Activated CD8-positive, alpha-beta T cell treated with anti-CD3 and anti-CD28 coated beads, Interleukin-2, amount 10 ng/mL, durations not matched to agents 7 days and 5 days (primary cell): Measurements from ENCODE around the gene ZDHHC8. TPM values are rescaled to one million over a fixed set of nuclear protein-coding genes. Genes with fewer than 3 reads are reported as not detected.

Source experiments
- ATAC-seq: fragments of 150-1000 bp; cut with Tn5 transposase; one replicate; pipeline ENCODE4 v1.10.0; 2021; ENCODE audit warnings: moderate library complexity
- CTCF ChIA-PET: fragments of 350-600 bp; sonication (Branson Sonifier 250); formaldehyde crosslinking; loops from one replicate; lab custom pipeline; 2021; ENCODE audit warnings: antibody characterized with exemption; lab: Charles Lee
- POLR2A ChIA-PET: fragments of 350-600 bp; sonication (Branson Sonifier 250); formaldehyde crosslinking; loops from one replicate; lab custom pipeline; 2021; ENCODE audit warnings: antibody characterized with exemption; lab: Charles Lee
- DNase-seq: peaks from one replicate; pipeline ENCODE4 v3.0.0-alpha.2; 2020
- H3K27ac Mint-ChIP-seq: one replicate; pipeline ENCODE4 v1.8.0; 2021; ENCODE audit warnings: mild to moderate bottlenecking, mixed read lengths
- H3K27me3 Mint-ChIP-seq: one replicate; pipeline ENCODE4 v1.8.0; 2021; ENCODE audit warnings: low read depth, mixed read lengths
- H3K36me3 Mint-ChIP-seq: one replicate; pipeline ENCODE4 v1.8.0; 2021; ENCODE audit warnings: low read depth, mixed read lengths
- H3K4me1 Mint-ChIP-seq: one replicate; pipeline ENCODE4 v1.8.0; 2021; ENCODE audit warnings: low read depth, mixed read lengths
- H3K4me3 Mint-ChIP-seq: one replicate; pipeline ENCODE4 v1.8.0; 2021; ENCODE audit warnings: mild to moderate bottlenecking, mixed read lengths
- H3K9me3 Mint-ChIP-seq: one replicate; pipeline ENCODE4 v1.8.0; 2022; ENCODE audit warnings: mixed read lengths; ENCODE audit not compliant: insufficient read depth
- total RNA-seq, 2 experiments: library from RNA; stranded (reverse); gene quantifications; one replicate each; pipeline ENCODE4 v1.2.3, GENCODE V29; 2021

Gene ZDHHC8
- total RNA-seq, 2 experiments from 2014 or later = 60.5 to 65.5 TPM

DNA sequence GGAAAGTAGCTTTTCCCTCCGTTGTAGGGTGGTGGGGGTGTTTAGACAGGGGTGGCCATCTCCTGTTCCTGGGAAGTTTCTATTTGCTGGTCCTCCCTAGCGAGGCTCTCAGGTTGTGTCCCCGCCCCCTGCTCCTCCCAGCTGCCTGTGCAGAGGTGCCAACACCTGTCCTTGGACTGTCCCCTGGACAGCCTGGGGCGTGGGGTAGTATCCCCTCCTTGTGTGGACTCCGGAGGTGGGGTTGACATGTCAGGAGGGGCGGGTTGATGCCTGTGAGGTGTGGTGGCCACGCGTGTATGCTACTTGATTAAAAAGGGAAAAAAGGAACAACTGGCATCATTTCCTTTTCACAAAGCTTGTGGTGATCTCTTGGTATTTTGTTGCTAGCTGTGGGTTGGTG lies 30.0 kb upstream of the ZDHHC8 start:
- POLR2A ChIA-PET = interaction anchor here (0.6 to 1.7 kb wide), 7 partner anchors 10 to 494 kb away, joined by 3 to 8 read pairs (median 4); partner anchors contain the start of genes TANGO2 and TRMT2A
- CTCF ChIA-PET = interaction anchor here (0.9 to 1.5 kb wide), 4 partner anchors 9 to 16 kb away, joined by 3 to 12 read pairs (median 4); no protein-coding TSS in a partner anchor
- Mint-ChIP-seq H3K27me3 (no peaks in the 10 kb centered on the region), H3K4me1 (peaks cover 59% of the 10 kb centered on the region), H3K27ac (peak overlapping the region; percentile 84), H3K36me3 (peaks cover 65% of the 10 kb centered on the region), H3K9me3 (peaks cover 5% of the 10 kb centered on the region), H3K4me3 (no peak overlapping the region)
- no peak for DNase-seq
- ATAC-seq = no peak

DNA sequence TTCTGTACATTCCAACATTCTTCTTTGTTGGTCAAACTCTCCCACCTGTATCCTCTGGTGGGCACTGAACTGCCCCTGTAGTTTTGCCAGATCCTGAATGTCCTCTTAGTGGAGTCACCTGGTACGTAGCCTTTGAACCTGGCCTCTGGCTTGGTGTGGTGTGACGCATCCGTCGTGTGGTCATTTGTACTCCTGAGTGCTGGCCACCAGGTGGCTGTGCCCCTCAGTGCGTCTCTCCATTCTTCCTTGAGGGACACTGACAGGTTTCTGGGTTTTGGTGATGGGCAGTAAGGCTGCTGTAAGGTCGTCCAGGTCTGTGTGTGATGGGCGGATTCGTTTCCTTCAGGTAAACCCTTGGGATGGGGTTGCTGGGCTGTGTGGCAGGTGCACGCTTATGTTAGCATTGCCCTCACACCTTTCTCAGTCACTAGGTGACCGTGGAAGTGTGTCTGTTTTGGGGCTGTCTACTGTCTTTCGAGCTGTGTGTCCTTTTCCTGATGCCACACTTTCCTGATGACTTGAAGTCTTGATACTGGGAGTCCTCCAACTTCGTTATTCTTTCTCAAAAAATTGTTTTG lies 29.3 kb upstream of the ZDHHC8 start:
- Mint-ChIP-seq H3K36me3 (peaks cover 65% of the 10 kb centered on the region), H3K9me3 (peaks cover under 1% of the 10 kb centered on the region), H3K4me1 (peaks cover 56% of the 10 kb centered on the region), H3K4me3 (no peak overlapping the region), H3K27ac (peak overlapping the region; percentile 73), H3K27me3 (no peaks in the 10 kb centered on the region)
- CTCF ChIA-PET = interaction anchor here (0.9 to 1.3 kb wide), 2 partner anchors 8 to 9 kb away, joined by 3 to 4 read pairs; no protein-coding TSS in a partner anchor
- POLR2A ChIA-PET = no interaction called here
- ATAC-seq (no peak), DNase-seq (no peak)

DNA sequence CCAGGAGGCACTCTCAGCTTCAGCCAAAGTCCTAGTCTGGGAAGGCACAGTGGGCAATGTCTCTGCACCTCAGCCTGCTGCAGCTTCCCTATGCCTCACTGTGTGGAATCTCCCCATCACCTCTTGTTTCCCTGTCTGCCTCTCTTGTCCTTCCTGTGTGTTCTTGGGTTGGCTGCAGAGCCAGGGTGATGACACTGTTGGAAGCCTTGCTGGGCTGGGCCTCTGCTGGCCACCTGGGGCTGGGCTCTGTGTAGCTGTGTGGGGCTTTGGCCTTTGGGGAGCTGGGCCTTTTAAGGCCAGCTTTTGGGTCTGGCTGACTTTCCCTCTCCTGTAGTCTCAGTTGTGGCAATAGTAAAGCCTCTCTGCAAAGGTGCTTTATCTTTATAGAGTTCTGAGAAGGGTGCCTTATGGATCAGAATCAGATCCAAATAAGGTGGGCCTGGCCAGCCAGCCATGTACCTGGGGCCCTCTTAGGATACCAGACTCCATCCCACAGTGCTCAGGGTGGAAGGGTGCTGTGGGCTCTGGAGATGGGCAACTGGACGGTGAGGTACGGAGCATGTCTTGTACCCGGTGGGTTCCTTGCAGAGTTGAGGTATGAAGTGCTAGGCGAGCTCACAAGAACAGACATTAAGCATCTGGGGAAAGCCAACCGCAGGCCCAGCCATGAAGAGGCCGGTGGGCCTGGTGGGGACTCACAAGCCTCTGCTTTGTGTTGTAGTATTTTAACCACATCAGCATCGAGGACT lies 26.0 kb upstream of the ZDHHC8 start:
- ATAC-seq (no peak), DNase-seq (no peak)
- Mint-ChIP-seq H3K4me1 (peaks cover 30% of the 10 kb centered on the region), H3K4me3 (no peak overlapping the region), H3K27me3 (no peaks in the 10 kb centered on the region), H3K36me3 (peaks cover 56% of the 10 kb centered on the region), H3K27ac (no peak overlapping the region), H3K9me3 (no peaks in the 10 kb centered on the region)
- CTCF ChIA-PET = no interaction called here
- POLR2A ChIA-PET = interaction anchor here (1.1 to 1.4 kb wide), 2 partner anchors 15 to 24 kb away, joined by 5 to 6 read pairs; no protein-coding TSS in a partner anchor

DNA sequence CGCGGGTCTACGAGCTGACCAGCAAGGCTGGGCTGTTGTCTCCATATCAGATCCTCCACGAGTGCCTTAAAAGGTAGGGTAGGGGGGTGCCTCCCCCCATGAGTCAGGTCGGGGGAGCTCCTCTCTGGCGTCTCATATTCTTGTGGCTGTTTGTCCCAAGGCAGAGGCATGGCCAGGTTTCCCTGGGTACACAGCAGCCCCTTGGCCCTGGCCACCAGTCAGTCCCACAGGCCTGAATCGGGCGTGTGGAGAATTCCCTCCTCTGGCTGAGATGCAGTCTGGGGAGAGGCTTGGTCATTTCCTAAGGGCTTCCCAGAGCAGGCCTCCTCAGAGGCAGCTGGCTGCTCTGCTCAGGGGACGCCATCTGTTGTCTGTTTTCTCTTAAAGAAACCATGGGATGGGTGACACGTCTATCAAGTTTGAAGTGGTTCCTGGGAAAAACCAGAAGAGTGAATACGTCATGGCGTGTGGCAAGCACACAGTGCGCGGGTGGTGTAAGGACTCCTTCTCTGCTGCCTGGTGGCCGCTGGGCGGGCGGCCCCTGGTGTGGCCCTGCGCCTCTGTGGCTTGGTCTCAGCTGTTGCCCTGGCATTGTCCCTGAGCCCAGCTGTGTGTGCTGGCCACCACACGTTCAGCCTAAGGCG lies 25.3 kb upstream of the ZDHHC8 start:
- DNase-seq = no peak
- Mint-ChIP-seq H3K36me3 (peaks cover 61% of the 10 kb centered on the region), H3K9me3 (no peaks in the 10 kb centered on the region), H3K27ac (no peak overlapping the region), H3K27me3 (no peaks in the 10 kb centered on the region), H3K4me3 (no peak overlapping the region), H3K4me1 (peaks cover 30% of the 10 kb centered on the region)
- ChIA-PET POLR2A (interaction anchor here (1.4 kb wide), 1 partner anchor 25 kb away, joined by 6 read pairs; no protein-coding TSS in a partner anchor), CTCF (no interaction called here)
- ATAC-seq = no peak

DNA sequence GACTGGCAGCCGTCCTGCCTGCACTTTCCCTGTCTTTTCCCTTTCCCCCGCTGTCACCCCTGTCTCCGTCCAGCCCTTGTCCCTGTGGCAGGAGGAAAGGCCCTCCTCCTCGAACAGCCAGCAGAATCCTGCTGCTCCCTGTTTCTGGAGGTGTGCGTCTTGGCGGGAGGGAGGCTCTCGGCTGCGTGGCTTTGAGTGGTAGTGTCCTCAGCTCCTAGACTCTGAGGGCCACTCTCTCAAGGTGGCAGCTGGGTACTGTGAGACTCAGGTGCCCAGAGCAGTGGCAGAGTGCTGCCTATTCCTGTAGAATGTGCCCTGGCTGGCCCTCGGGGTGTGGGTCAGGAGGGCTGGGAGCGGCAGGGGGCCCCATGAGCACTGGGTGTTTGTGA lies 24.8 kb upstream of the ZDHHC8 start:
- Mint-ChIP-seq H3K27ac (no peak overlapping the region), H3K27me3 (no peaks in the 10 kb centered on the region), H3K4me3 (no peak overlapping the region), H3K4me1 (peaks cover 29% of the 10 kb centered on the region), H3K36me3 (peaks cover 60% of the 10 kb centered on the region), H3K9me3 (no peaks in the 10 kb centered on the region)
- POLR2A ChIA-PET = no interaction called here
- ATAC-seq = no peak
- no peak for DNase-seq
- CTCF ChIA-PET = no interaction called here

DNA sequence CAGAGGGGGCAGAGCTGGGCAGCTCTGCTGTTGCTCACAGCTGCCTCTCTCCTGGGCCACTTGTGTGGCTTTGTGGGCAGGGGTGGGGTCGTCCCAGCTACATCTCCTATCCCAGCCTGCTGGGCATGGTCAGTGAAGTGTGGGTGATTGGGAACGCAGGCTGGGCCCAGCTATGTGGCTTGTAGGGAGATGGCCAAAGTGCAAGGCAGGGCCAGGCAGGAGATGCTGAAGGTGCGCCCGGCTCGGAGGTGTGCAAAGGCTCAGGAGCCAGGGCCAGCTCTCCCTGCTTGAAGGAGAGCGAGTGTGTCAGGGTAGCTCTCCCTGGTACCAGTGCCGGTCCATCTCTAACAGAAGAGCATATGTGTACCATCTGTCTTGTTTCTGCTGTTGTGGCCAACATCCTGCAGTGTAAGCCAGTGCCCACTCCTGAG lies 24.1 kb upstream of the ZDHHC8 start:
- Mint-ChIP-seq H3K9me3 (no peaks in the 10 kb centered on the region), H3K4me1 (peaks cover 29% of the 10 kb centered on the region), H3K36me3 (peaks cover 61% of the 10 kb centered on the region), H3K27me3 (no peaks in the 10 kb centered on the region), H3K4me3 (no peak overlapping the region), H3K27ac (peak overlapping the region; percentile 60)
- ChIA-PET CTCF (interaction anchor here (1.5 kb wide), 1 partner anchor 10 kb away, joined by 6 read pairs; the partner anchor contains the start of gene TRMT2A), POLR2A (interaction anchor here (1.1 kb wide), 1 partner anchor 28 kb away, joined by 3 read pairs; no protein-coding TSS in a partner anchor)
- no peak for ATAC-seq
- DNase-seq = no peak

DNA sequence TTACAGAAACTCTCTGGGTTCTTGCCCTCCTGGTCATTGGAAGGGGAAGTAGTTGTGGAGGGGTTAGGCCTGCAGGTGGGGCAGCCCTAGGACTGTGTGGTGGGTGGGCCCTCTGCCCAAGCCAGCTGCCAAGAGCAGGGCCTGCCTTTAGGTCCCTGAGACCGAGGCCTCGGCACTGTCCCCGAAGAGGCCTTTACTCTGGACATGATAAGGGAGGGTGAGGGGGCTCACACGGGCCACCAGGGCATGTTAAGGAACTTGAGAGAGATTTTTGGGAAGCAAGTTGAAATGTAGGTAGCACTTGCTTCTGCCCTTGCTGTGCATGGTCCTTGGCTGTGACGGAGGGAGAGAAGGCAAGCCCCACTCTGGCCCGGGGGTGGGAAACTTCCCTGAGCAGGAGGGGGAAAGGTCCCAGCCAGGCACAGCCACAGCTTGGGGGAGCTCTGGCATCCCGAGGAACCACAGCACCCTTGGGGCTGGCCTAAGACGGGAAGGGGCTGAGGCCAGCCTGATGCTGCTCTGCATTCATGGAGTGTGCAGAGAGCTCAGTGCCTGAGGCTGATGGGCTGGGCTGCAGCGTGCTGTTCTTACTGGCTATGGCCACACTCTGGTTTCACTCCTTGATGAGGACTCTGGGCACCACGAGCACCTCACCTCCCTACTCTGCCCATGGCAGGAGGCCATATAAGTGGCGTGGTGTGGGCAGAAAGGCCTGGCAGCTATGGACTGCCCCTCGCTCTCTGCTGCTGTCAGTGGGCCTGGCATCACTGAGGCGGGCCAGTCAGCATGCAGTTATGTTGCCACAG lies 23.4 kb upstream of the ZDHHC8 start:
- Mint-ChIP-seq H3K4me1 (peaks cover 33% of the 10 kb centered on the region), H3K27ac (peak overlapping the region; percentile 65), H3K4me3 (no peak overlapping the region), H3K9me3 (no peaks in the 10 kb centered on the region), H3K36me3 (peaks cover 61% of the 10 kb centered on the region), H3K27me3 (no peaks in the 10 kb centered on the region)
- ATAC-seq (no peak), DNase-seq (no peak)
- ChIA-PET CTCF (interaction anchor here (0.9 to 1.5 kb wide), 5 partner anchors 9 to 142 kb away, joined by 3 to 6 read pairs (median 3); partner anchors contain the start of gene TRMT2A), POLR2A (interaction anchor here (1.1 to 1.4 kb wide), 4 partner anchors 9 to 29 kb away, joined by 3 to 5 read pairs (median 3); partner anchors contain the start of gene TRMT2A)

DNA sequence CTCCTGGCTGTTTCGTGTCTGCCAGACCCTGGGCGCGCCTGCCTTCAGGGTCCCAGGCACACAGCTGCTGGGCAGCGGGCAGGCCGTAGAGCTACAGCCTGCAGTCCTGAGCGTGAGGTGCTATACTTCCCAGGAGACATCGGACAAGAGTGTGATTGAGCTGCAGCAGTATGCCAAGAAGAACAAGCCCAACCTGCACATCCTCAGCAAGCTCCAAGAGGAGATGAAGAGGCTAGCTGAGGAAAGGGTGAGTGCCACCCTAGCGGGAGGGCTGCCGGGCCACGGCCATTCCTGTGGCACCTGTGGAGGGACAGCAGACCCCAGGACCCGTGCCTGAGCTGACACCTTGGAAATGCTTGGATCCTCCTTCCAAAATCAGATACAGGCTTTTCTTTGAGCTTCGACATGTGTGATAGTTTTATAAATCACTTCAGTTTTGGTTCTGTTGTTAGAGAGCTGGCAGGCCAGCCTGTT lies 22.8 kb upstream of the ZDHHC8 start:
- Mint-ChIP-seq H3K4me1 (peaks cover 38% of the 10 kb centered on the region), H3K27ac (peak overlapping the region; percentile 65), H3K36me3 (peaks cover 58% of the 10 kb centered on the region), H3K27me3 (no peaks in the 10 kb centered on the region), H3K9me3 (no peaks in the 10 kb centered on the region), H3K4me3 (no peak overlapping the region)
- CTCF ChIA-PET = interaction anchor here (0.9 to 1.5 kb wide), 5 partner anchors 9 to 143 kb away, joined by 3 to 6 read pairs (median 3); partner anchors contain the start of gene TRMT2A
- POLR2A ChIA-PET = interaction anchor here (1.1 to 1.4 kb wide), 4 partner anchors 8 to 29 kb away, joined by 3 to 5 read pairs (median 3); partner anchors contain the start of gene TRMT2A
- ATAC-seq (no peak), DNase-seq (no peak)

DNA sequence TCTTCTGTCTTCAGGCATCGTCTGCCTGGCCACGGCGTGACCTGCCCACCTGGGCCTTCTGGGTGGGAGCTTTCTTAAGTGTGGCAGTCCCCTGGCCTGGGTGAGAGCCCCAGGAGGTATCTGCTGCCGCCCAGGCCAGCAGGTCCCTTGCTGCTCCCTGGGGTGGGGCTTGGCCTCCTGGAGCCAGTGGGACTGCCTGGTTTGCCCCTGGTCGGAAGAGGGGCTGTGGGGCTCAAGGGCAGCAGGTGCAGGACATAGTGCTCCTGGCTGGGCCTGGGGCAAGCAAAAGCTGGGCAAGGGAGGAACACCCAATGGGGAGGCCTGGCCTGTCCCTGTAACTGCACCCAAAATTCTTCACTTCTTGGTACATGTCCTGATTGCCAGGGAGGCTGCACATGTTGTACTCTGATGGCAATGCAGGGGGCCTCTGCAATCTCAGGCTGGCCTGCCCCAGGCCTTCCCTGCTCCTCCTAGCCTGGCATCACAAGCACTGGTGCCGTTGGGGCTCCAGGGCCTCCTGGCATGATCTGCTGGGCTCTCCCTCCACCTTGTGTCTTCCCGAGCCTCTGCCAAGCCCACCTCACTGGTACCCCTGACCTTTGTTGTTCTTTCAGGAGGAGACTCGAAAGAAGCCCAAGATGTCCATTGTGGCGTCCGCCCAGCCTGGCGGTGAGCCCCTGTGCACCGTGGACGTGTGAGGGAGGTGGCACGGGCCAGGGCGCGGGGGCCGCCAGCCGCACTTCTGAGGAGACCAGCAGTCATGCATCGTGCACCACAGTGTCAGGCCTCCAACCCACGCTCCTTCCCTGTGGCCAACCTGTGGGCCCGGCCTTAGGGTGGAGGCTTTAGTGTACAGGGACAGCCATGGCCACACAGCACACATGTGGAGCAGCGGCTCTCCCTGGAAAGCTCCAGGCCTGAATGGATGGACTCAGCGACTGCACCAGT lies 21.9 kb upstream of the ZDHHC8 start:
- Mint-ChIP-seq H3K36me3 (peaks cover 60% of the 10 kb centered on the region), H3K9me3 (no peaks in the 10 kb centered on the region), H3K4me1 (peaks cover 45% of the 10 kb centered on the region), H3K4me3 (no peak overlapping the region), H3K27ac (peak overlapping the region; percentile 46), H3K27me3 (no peaks in the 10 kb centered on the region)
- ChIA-PET CTCF (interaction anchor here (0.9 to 1.9 kb wide), 7 partner anchors 8 to 144 kb away, joined by 3 to 12 read pairs (median 6); partner anchors contain the start of gene TRMT2A), POLR2A (interaction anchor here (1.2 to 1.3 kb wide), 2 partner anchors 8 to 11 kb away, joined by 3 to 5 read pairs; partner anchors contain the start of gene TRMT2A)
- no peak for ATAC-seq
- DNase-seq = no peak
